ENCODE data around the gene CELSR3. TPM values are rescaled to one million over a fixed set of nuclear protein-coding genes. Genes with fewer than 3 reads are reported as not detected.

Gene CELSR3
- total RNA-seq, 1 experiment from 2014 or later = 23.9 TPM

- Histone ChIP-seq H4K8ac (replicated peaks; ENCODE audit: insufficient read length, low read depth, low read length) (no peak overlapping the region), H3K23ac (ENCODE audit: insufficient read length, low read depth, low read length) (no peak overlapping the region), H3K27ac (ENCODE audit: insufficient read length, low read depth, low read length) (no peak overlapping the region), H3K18ac (ENCODE audit: insufficient read length, low read depth, low read length) (no peak overlapping the region), H2BK5ac (ENCODE audit: insufficient read length, low read length) (no peak overlapping the region), H3K4me1 (ENCODE audit: insufficient read depth, low read length) (peaks cover 2% of the 10 kb centered on the region), H4K91ac (ENCODE audit: insufficient read length, low read depth, low read length) (no peak overlapping the region), H3K23me2 (ENCODE audit: insufficient read length, low read depth, low read length, poor library complexity, severe bottlenecking) (peaks cover 6% of the 10 kb centered on the region), H3K27me3 (ENCODE audit: insufficient read depth, low read length) (no peaks in the 10 kb centered on the region), H3K9me3 (ENCODE audit: control insufficient read depth, low read depth, low read length) (no peaks in the 10 kb centered on the region), H2BK15ac (ENCODE audit: low read depth, low read length) (no peak overlapping the region), H2AK5ac (ENCODE audit: insufficient read length, low read length) (no peak overlapping the region), H3K56ac (ENCODE audit: insufficient read length, low read depth, low read length) (no peak overlapping the region), H3K79me1 (ENCODE audit: insufficient read depth, low read depth, low read length, poor library complexity, severe bottlenecking) (no peaks in the 10 kb centered on the region), H3K4ac (ENCODE audit: low read depth, low read length) (no peak overlapping the region), H2BK12ac (ENCODE audit: insufficient read length, low read depth, low read length) (no peak overlapping the region), H3K9ac (ENCODE audit: extremely low read depth, insufficient read length, low read length) (no peak overlapping the region), H3K79me2 (ENCODE audit: insufficient read depth, low read length) (no peaks in the 10 kb centered on the region), H2AFZ (ENCODE audit: low read length) (no peak overlapping the region), H4K20me1 (ENCODE audit: control insufficient read depth, insufficient read depth, insufficient read length) (no peaks in the 10 kb centered on the region), H2BK120ac (ENCODE audit: low read depth, low read length, poor library complexity, severe bottlenecking) (no peak overlapping the region), H4K5ac (ENCODE audit: insufficient read length, low read depth, low read length) (no peak overlapping the region), H3K4me2 (ENCODE audit: insufficient read depth, insufficient read length, low read length) (no peak overlapping the region), H2BK20ac (ENCODE audit: low read depth, low read length, poor library complexity, severe bottlenecking) (no peak overlapping the region), H3K14ac (ENCODE audit: insufficient read depth, low read length) (no peak overlapping the region), H3T11ph (ENCODE audit: low read length) (no peak overlapping the region)
- Mint-ChIP-seq H3K4me3 (no peak overlapping the region), H3K9me3 (no peaks in the 10 kb centered on the region), H3K27me3 (ENCODE audit: low read depth) (peaks cover under 1% of the 10 kb centered on the region), H3K4me1 (peaks cover 14 to 16% of the 10 kb centered on the region in 2 experiments), H3K36me3 (ENCODE audit: insufficient read depth in 1 of 3, low read depth in 3 of 3) (peaks cover 38 to 64% (median 64%) of the 10 kb centered on the region in 3 experiments), H3K27ac (peak overlapping the region in 1 of 3 experiments; percentile 92; a peak in 2 of 7 replicates)
- DNase-seq = no peak
- no peak for TF ChIP-seq CTCF (conservative IDR thresholded peaks at IDR 0.05)
- WGBS (ENCODE audit: extremely low coverage, insufficient read length, low lambda C conversion rate) = no CpG with 5 or more reads among the region's 22 CpGs
Observed at GRCh38 chr3:48631516-48632448, 30.9 kb downstream of the CELSR3 start.

Measured in H9 (cell line).